Mammary microvascular endothelial cell (primary cell): Measurements from ENCODE around the gene FXN. TPM values are rescaled to one million over a fixed set of nuclear protein-coding genes. Genes with fewer than 3 reads are reported as not detected.

Source experiments
- total RNA-seq: library from RNA; depleted of rRNA; stranded (reverse); fragments of >200 nt; gene quantifications from 2 replicates; pipeline ENCODE4 v1.2.3, GENCODE V29; 2015

Gene FXN
- 13.1 and 18.1 TPM in 2 replicates for total RNA-seq

DNA sequence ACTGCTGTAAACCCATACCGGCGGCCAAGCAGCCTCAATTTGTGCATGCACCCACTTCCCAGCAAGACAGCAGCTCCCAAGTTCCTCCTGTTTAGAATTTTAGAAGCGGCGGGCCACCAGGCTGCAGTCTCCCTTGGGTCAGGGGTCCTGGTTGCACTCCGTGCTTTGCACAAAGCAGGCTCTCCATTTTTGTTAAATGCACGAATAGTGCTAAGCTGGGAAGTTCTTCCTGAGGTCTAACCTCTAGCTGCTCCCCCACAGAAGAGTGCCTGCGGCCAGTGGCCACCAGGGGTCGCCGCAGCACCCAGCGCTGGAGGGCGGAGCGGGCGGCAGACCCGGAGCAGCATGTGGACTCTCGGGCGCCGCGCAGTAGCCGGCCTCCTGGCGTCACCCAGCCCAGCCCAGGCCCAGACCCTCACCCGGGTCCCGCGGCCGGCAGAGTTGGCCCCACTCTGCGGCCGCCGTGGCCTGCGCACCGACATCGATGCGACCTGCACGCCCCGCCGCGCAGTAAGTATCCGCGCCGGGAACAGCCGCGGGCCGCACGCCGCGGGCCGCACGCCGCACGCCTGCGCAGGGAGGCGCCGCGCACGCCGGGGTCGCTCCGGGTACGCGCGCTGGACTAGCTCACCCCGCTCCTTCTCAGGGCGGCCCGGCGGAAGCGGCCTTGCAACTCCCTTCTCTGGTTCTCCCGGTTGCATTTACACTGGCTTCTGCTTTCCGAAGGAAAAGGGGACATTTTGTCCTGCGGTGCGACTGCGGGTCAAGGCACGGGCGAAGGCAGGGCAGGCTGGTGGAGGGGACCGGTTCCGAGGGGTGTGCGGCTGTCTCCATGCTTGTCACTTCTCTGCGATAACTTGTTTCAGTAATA is at the start of gene FXN:
TSS of gene FXN (plus strand) at position 315 of the 871 bp plus-strand sequence. CDS start at position 346, 31 bp downstream.

DNA sequence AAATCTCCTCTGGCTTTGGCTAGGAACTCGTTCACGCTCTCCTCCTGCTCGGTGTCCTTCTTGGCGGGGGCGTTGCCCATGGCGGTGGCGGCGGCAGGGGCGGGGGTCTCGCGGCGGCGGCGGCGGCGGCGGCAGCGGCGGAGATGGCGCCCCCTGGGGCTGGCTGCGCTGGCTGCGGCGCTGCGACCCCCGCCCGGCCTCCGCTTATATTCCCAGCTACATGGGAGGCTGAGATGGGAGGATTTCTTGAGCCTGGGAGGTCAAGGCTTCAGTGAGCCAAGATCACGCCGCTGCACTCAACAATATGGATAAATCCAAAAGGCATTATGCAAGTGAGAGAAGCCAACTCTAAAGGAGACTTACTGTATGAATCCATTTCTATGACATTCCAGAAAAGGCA is 21.5 kb upstream of the FXN start, which contains the start of gene PRKACG:
TSS of gene PRKACG (minus strand) at position 101 of the 400 bp plus-strand sequence. CDS start at position 80, 21 bp downstream.

Other genes starting within 250 kb of the FXN start
- not detected in 2 replicates for gene PRKACG, start 21.6 kb upstream of the FXN start, total RNA-seq
- gene TJP2, start 138.5 kb downstream of the FXN start, total RNA-seq = 342 and 391 TPM in 2 replicates